ENCODE results near the gene PPIL4. TPM values are rescaled to one million over a fixed set of nuclear protein-coding genes. Genes with fewer than 3 reads are reported as not detected.
A peak's percentile ranks its signal among the peaks of the same experiment; 100 is the strongest.

The PPIL4 gene
- total RNA-seq, 2 donors from 2014 or later = 18.6 to 24.3 TPM

- DNase-seq (no peak), ATAC-seq (no peak)
- intact Hi-C loops (cut with DNase I, micrococcal nuclease) = no loop called here
These were observed 53.0 kb downstream of the PPIL4 start for GRCh38 chr6:149492798-149493343.

GRCh38 chr6:149489967-149490366 is 55.9 kb downstream of the PPIL4 start:
- no peak for ATAC-seq
- intact Hi-C loops (cut with DNase I, micrococcal nuclease) = no loop called here
- no peak for DNase-seq

GRCh38 chr6:149488815-149489214 is 57.0 kb downstream of the PPIL4 start:
- DNase-seq = no peak
- no peak for ATAC-seq
- intact Hi-C loops (cut with DNase I, micrococcal nuclease) = no loop called here

- DNase-seq = no peak
- ATAC-seq = no peak
- intact Hi-C loops (cut with DNase I, micrococcal nuclease) = no loop called here
These were observed 58.5 kb downstream of the PPIL4 start for GRCh38 chr6:149487316-149487715.

GRCh38 chr6:149484733-149485700 is 60.8 kb downstream of the PPIL4 start, which contains the start of gene ZC3H12D:
TSS of gene ZC3H12D (minus strand) at chr6:149485014. CDS start at chr6:149474543, 10,471 bp downstream.
- ATAC-seq = peak; percentile 87
- peak; percentile 82 to 88 for DNase-seq
- intact Hi-C loops (cut with DNase I, micrococcal nuclease) = no loop called here

GRCh38 chr6:149483849-149484655 is 61.8 kb downstream of the PPIL4 start:
- ATAC-seq (no peak), DNase-seq (no peak)
- intact Hi-C loops (cut with DNase I, micrococcal nuclease) = no loop called here

- intact Hi-C loops (cut with DNase I, micrococcal nuclease) = no loop called here
- no peak for ATAC-seq
- no peak for DNase-seq
These were observed 62.5 kb downstream of the PPIL4 start for GRCh38 chr6:149483334-149483725.

GRCh38 chr6:149482545-149483333 is 63.1 kb downstream of the PPIL4 start:
- no peak for ATAC-seq
- intact Hi-C loops (cut with DNase I, micrococcal nuclease) = no loop called here
- DNase-seq = peak in 1 of 2 donors; percentile 34

- ATAC-seq = no peak
- intact Hi-C loops (cut with DNase I, micrococcal nuclease) = no loop called here
- no peak for DNase-seq
These were observed 65.2 kb downstream of the PPIL4 start for GRCh38 chr6:149480502-149481280.

- DNase-seq = no peak
- intact Hi-C loops (cut with DNase I, micrococcal nuclease) = no loop called here
These were observed 67.1 kb downstream of the PPIL4 start for GRCh38 chr6:149478631-149479314.

GRCh38 chr6:149477544-149477943 is 68.3 kb downstream of the PPIL4 start:
- intact Hi-C loops (cut with DNase I, micrococcal nuclease) = no loop called here
- ATAC-seq (no peak), DNase-seq (no peak)

More at GRCh38 chr6:149478631-149479314, 67.1 kb downstream of the PPIL4 start:
- ATAC-seq = no peak

- intact Hi-C loops (cut with DNase I, micrococcal nuclease) = no loop called here
- ATAC-seq = no peak
- no peak for DNase-seq
These were observed 68.9 kb downstream of the PPIL4 start for GRCh38 chr6:149476789-149477455.

GRCh38 chr6:149474108-149474935 is 71.5 kb downstream of the PPIL4 start:
- peak; percentile 65 for ATAC-seq
- intact Hi-C loops (cut with DNase I, micrococcal nuclease) = no loop called here
- peak in 1 of 2 donors; percentile 47 for DNase-seq

- peak; percentile 85 to 86 for DNase-seq
- peak; percentile 92 for ATAC-seq
- intact Hi-C loops (cut with DNase I, micrococcal nuclease) = no loop called here
These were observed 72.5 kb downstream of the PPIL4 start for GRCh38 chr6:149473080-149474052.

- intact Hi-C loops (cut with DNase I, micrococcal nuclease) = no loop called here
- no peak for ATAC-seq
- no peak for DNase-seq
These were observed 73.6 kb downstream of the PPIL4 start for GRCh38 chr6:149472241-149472640.

Measured in left colon (tissue), 2 donors.